ENCODE measurements around the gene RUSF1. TPM values are rescaled to one million over a fixed set of nuclear protein-coding genes. Genes with fewer than 3 reads are reported as not detected.

Gene RUSF1
- total RNA-seq, 1 experiment from 2014 or later: 59.3 TPM

- Histone ChIP-seq H3K36me3 (ENCODE audit: control insufficient read depth in 1 of 2, insufficient read depth in 2 of 2, low read length in 2 of 2) (no peaks in the 10 kb centered on the region), H3K9ac (ENCODE audit: low read length) (no peak overlapping the region), H3K4me3 (replicated peaks in 1 of 2; ENCODE audit: low read depth in 1 of 2, low read length in 2 of 2) (no peak overlapping the region), H2AFZ (ENCODE audit: low read depth, low read length, poor library complexity, severe bottlenecking) (no peak overlapping the region), H3K9me3 (ENCODE audit: control insufficient read depth in 1 of 2, insufficient read depth in 1 of 2, low read depth in 1 of 2, low read length in 2 of 2) (no peaks in the 10 kb centered on the region), H4K20me1 (ENCODE audit: insufficient read depth) (no peaks in the 10 kb centered on the region), H3K27ac (ENCODE audit: low read depth, low read length) (no peak overlapping the region), H3K4me2 (ENCODE audit: low read length) (no peak overlapping the region), H3K79me2 (ENCODE audit: insufficient read depth, low read length) (peaks cover 36% of the 10 kb centered on the region), H3K9me2 (ENCODE audit: insufficient read depth) (no peaks in the 10 kb centered on the region), H3K4me1 (ENCODE audit: control insufficient read depth in 1 of 2, insufficient read depth in 2 of 2, low read length in 2 of 2) (peaks cover 30 to 70% of the 10 kb centered on the region in 2 experiments), H3K27me3 (ENCODE audit: insufficient read depth, low read length) (no peaks in the 10 kb centered on the region)
- ChIA-PET POLR2A (interaction anchor here (1.0 kb wide), 1 partner anchor 15 kb away, joined by 3 read pairs; no protein-coding TSS in a partner anchor), RAD21 (ENCODE audit: low non-redundant PET in 1 of 2, low total read pairs in 2 of 2, uncharacterized antibody in 2 of 2, unreplicated experiment in 2 of 2) (no interaction called here), CTCF (interaction anchor here (1.1 to 6.0 kb wide), 4 partner anchors 12 to 503 kb away, joined by 3 to 36 read pairs (median 6); partner anchors contain the start of gene ZNF843)
- ATAC-seq (no peak), DNase-seq (ENCODE audit: low read depth, low spot score) (no peak)
- BruUV-seq (replicated peaks): no TSS peak
- intact Hi-C loops (cut with micrococcal nuclease): loop anchor here (5.0 to 10.0 kb wide), 3 partner anchors 241 to 381 kb away; partner anchors contain the start of genes PRSS8, PYDC1, TRIM72 and ZNF646
- TF ChIP-seq RAD21 (IDR thresholded peaks at IDR 0.05; ENCODE audit: low read depth) (peak; percentile 41), ZFX (IDR thresholded peaks at IDR 0.05) (no peak), CBX3 (IDR thresholded peaks at IDR 0.05; ENCODE audit: low read depth) (no peak), SP1 (IDR thresholded peaks at IDR 0.05; ENCODE audit: low read depth) (no peak), EZH2 (IDR thresholded peaks at IDR 0.05) (no peak), SIN3A (IDR thresholded peaks at IDR 0.05; ENCODE audit: low read depth) (no peak), CEBPB (IDR thresholded peaks at IDR 0.05; ENCODE audit: low read depth) (no peak)
- TF ChIP-seq, protein P1, sequence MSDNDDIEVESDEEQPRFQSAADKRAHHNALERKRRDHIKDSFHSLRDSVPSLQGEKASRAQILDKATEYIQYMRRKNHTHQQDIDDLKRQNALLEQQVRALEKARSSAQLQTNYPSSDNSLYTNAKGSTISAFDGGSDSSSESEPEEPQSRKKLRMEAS (IDR thresholded peaks at IDR 0.05): no peak
- TF ChIP-seq, protein P2, sequence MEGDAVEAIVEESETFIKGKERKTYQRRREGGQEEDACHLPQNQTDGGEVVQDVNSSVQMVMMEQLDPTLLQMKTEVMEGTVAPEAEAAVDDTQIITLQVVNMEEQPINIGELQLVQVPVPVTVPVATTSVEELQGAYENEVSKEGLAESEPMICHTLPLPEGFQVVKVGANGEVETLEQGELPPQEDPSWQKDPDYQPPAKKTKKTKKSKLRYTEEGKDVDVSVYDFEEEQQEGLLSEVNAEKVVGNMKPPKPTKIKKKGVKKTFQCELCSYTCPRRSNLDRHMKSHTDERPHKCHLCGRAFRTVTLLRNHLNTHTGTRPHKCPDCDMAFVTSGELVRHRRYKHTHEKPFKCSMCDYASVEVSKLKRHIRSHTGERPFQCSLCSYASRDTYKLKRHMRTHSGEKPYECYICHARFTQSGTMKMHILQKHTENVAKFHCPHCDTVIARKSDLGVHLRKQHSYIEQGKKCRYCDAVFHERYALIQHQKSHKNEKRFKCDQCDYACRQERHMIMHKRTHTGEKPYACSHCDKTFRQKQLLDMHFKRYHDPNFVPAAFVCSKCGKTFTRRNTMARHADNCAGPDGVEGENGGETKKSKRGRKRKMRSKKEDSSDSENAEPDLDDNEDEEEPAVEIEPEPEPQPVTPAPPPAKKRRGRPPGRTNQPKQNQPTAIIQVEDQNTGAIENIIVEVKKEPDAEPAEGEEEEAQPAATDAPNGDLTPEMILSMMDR (IDR thresholded peaks at IDR 0.05 in 2 of 3, conservative IDR thresholded peaks at IDR 0.05 in 1 of 3; ENCODE audit: borderline replicate concordance in 1 of 3, insufficient read depth in 1 of 3, low read depth in 2 of 3, low read length in 2 of 3): peak in 2 of 3 experiments; percentile 58 to 67; a peak in 4 of 6 replicates
These were observed 52.4 kb downstream of the RUSF1 start for GRCh38 chr16:31455601-31456314.

All from HCT116 (cell line).